Osteoblast (primary cell): ENCODE measurements around the gene LRMDA. TPM values are rescaled to one million over a fixed set of nuclear protein-coding genes. Genes with fewer than 3 reads are reported as not detected.
A peak's percentile ranks its signal among the peaks of the same experiment; 100 is the strongest.

Source experiments
- DNase-seq: peaks from one replicate; pipeline ENCODE4 v3.0.0; 2011; ENCODE audit warnings: low spot score, mixed read lengths; ENCODE audit not compliant: insufficient read length; ENCODE audit errors: missing footprints
- H2AFZ ChIP-seq: 2 replicates; pipeline ENCODE4 v1.6.0; 2011; ENCODE audit warnings: mild to moderate bottlenecking, low read length
- H3K27ac ChIP-seq: 2 replicates; pipeline ENCODE4 v1.5.1; 2011; ENCODE audit warnings: mild to moderate bottlenecking, low read depth, low read length, moderate library complexity
- H3K27me3 ChIP-seq: 2 replicates; pipeline ENCODE4 v1.6.0; 2012; ENCODE audit warnings: mild to moderate bottlenecking, control low read depth, inconsistent platforms, low read length, moderate library complexity; ENCODE audit not compliant: insufficient read depth
- H3K36me3 ChIP-seq: 2 replicates; pipeline ENCODE4 v1.5.1; 2011; ENCODE audit warnings: mild to moderate bottlenecking, low read length, control low read depth, moderate library complexity; ENCODE audit not compliant: insufficient read depth
- H3K4me1 ChIP-seq: 2 replicates; pipeline ENCODE4 v1.5.1; 2011; ENCODE audit warnings: mild to moderate bottlenecking, low read length, control low read depth, moderate library complexity; ENCODE audit not compliant: insufficient read depth
- H3K4me2 ChIP-seq: 2 replicates; pipeline ENCODE4 v1.6.0; 2011; ENCODE audit warnings: mild to moderate bottlenecking, low read length; ENCODE audit not compliant: insufficient read depth
- H3K4me3 ChIP-seq: fragments of 200-600 bp; sonication (generic); 3 replicates; pipeline ENCODE4 v1.5.1; 2012; ENCODE audit warnings: mild to moderate bottlenecking, low read length, inconsistent platforms; ENCODE audit not compliant: insufficient read depth
- H3K79me2 ChIP-seq: 2 replicates; pipeline ENCODE4 v1.6.0; 2012; ENCODE audit warnings: mild to moderate bottlenecking, low read length, control low read depth, inconsistent platforms; ENCODE audit not compliant: insufficient read depth
- H3K9me3 ChIP-seq: 2 replicates; pipeline ENCODE4 v1.5.1; 2011; ENCODE audit warnings: low read depth, low read length, control low read depth
- H4K20me1 ChIP-seq: 2 replicates; pipeline ENCODE4 v1.6.0; 2012; ENCODE audit warnings: mild to moderate bottlenecking, low read length, control low read depth; ENCODE audit not compliant: insufficient read depth
- CTCF ChIP-seq: IDR thresholded peaks from 2 replicates; pipeline ENCODE4 v1.5.1; 2011; ENCODE audit warnings: mild to moderate bottlenecking, low read depth, low read length, moderate library complexity; ENCODE audit errors: extremely low read depth
- total RNA-seq: library from RNA; depleted of rRNA; stranded (reverse); fragments of >200 nt; gene quantifications from 2 replicates; pipeline ENCODE4 v1.2.3, GENCODE V29; 2012

LRMDA gene
- total RNA-seq, 1 donor: 18.5 TPM

GRCh38 chr10:76205361-76205760 is 773.9 kb downstream of the LRMDA start:
- no peak overlapping the region for H2AFZ ChIP-seq
- H3K27ac ChIP-seq: peak overlapping the region; percentile 52
- no peaks in the 10 kb centered on the region for H3K79me2 ChIP-seq
- no peak overlapping the region for H3K4me2 ChIP-seq
- H4K20me1 ChIP-seq: no peaks in the 10 kb centered on the region
- H3K27me3 ChIP-seq: no peaks in the 10 kb centered on the region
- DNase-seq: peak; percentile 82
- H3K4me3 ChIP-seq: no peak overlapping the region
- H3K36me3 ChIP-seq: no peaks in the 10 kb centered on the region
- peaks cover 19% of the 10 kb centered on the region for H3K4me1 ChIP-seq
- no peak for TF ChIP-seq CTCF
- H3K9me3 ChIP-seq: no peaks in the 10 kb centered on the region

GRCh38 chr10:76206797-76207352 is 775.5 kb downstream of the LRMDA start:
- no peak for TF ChIP-seq CTCF
- Histone ChIP-seq H3K4me2 (no peak overlapping the region), H3K79me2 (no peaks in the 10 kb centered on the region), H3K27me3 (no peaks in the 10 kb centered on the region), H4K20me1 (no peaks in the 10 kb centered on the region), H2AFZ (no peak overlapping the region), H3K9me3 (no peaks in the 10 kb centered on the region), H3K27ac (no peak overlapping the region), H3K4me1 (peaks cover 19% of the 10 kb centered on the region), H3K36me3 (no peaks in the 10 kb centered on the region), H3K4me3 (no peak overlapping the region)
- DNase-seq: no peak

- no peaks in the 10 kb centered on the region for H3K4me1 ChIP-seq
- no peak overlapping the region for H2AFZ ChIP-seq
- no peak for DNase-seq
- no peak overlapping the region for H3K4me3 ChIP-seq
- no peaks in the 10 kb centered on the region for H4K20me1 ChIP-seq
- H3K27me3 ChIP-seq: no peaks in the 10 kb centered on the region
- TF ChIP-seq CTCF: no peak
- H3K79me2 ChIP-seq: no peaks in the 10 kb centered on the region
- H3K4me2 ChIP-seq: no peak overlapping the region
- H3K9me3 ChIP-seq: no peaks in the 10 kb centered on the region
- no peak overlapping the region for H3K27ac ChIP-seq
- H3K36me3 ChIP-seq: no peaks in the 10 kb centered on the region
Measured at GRCh38 chr10:76209135-76209534, 777.7 kb downstream of the LRMDA start.

- Histone ChIP-seq H3K27me3 (no peaks in the 10 kb centered on the region), H3K79me2 (no peaks in the 10 kb centered on the region), H3K4me3 (no peak overlapping the region), H2AFZ (no peak overlapping the region), H3K4me2 (no peak overlapping the region), H3K4me1 (no peaks in the 10 kb centered on the region), H3K27ac (no peak overlapping the region), H4K20me1 (no peaks in the 10 kb centered on the region), H3K36me3 (no peaks in the 10 kb centered on the region), H3K9me3 (no peaks in the 10 kb centered on the region)
- no peak for TF ChIP-seq CTCF
- DNase-seq: no peak
Measured at GRCh38 chr10:76210211-76210610, 778.8 kb downstream of the LRMDA start.
